Osteocyte (in vitro differentiated cells): Measurements from ENCODE around the gene SFXN1. TPM values are rescaled to one million over a fixed set of nuclear protein-coding genes. Genes with fewer than 3 reads are reported as not detected.

ENCODE experiments used
- DNase-seq: peaks from one replicate; pipeline ENCODE4 v3.0.0; 2021; ENCODE audit warnings: mixed read lengths; ENCODE audit not compliant: unreplicated experiment; ENCODE audit errors: extremely low spot score
- H3K27ac Mint-ChIP-seq: one replicate; pipeline ENCODE4 v1.8.0; 2021; ENCODE audit warnings: mild to moderate bottlenecking, mixed read lengths; ENCODE audit not compliant: unreplicated experiment
- H3K27me3 Mint-ChIP-seq: one replicate; pipeline ENCODE4 v1.8.0; 2021; ENCODE audit warnings: mixed read lengths; ENCODE audit not compliant: unreplicated experiment
- H3K36me3 Mint-ChIP-seq: one replicate; pipeline ENCODE4 v1.8.0; 2021; ENCODE audit warnings: mixed read lengths; ENCODE audit not compliant: unreplicated experiment
- H3K4me1 Mint-ChIP-seq: one replicate; pipeline ENCODE4 v1.8.0; 2021; ENCODE audit warnings: mixed read lengths; ENCODE audit not compliant: unreplicated experiment
- H3K4me3 Mint-ChIP-seq: one replicate; pipeline ENCODE4 v1.8.0; 2021; ENCODE audit warnings: mild to moderate bottlenecking, moderate library complexity, mixed read lengths; ENCODE audit not compliant: unreplicated experiment
- H3K9me3 Mint-ChIP-seq: one replicate; pipeline ENCODE4 v1.8.0; 2021; ENCODE audit warnings: mixed read lengths; ENCODE audit not compliant: unreplicated experiment
- total RNA-seq: library from RNA; stranded (reverse); gene quantifications from 2 replicates; pipeline ENCODE4 v1.2.1, GENCODE V29; 2021
- TF ChIP-seq, protein P1 (sequence below): fragments of 200-600 bp; sonication (generic); IDR thresholded peaks from 2 replicates; pipeline ENCODE4 v1.5.0; 2021; ENCODE audit warnings: antibody characterized with exemption, mild to moderate bottlenecking, moderate library complexity

The SFXN1 gene
- total RNA-seq, 1 donor from 2014 or later = 44.6 TPM

DNA sequence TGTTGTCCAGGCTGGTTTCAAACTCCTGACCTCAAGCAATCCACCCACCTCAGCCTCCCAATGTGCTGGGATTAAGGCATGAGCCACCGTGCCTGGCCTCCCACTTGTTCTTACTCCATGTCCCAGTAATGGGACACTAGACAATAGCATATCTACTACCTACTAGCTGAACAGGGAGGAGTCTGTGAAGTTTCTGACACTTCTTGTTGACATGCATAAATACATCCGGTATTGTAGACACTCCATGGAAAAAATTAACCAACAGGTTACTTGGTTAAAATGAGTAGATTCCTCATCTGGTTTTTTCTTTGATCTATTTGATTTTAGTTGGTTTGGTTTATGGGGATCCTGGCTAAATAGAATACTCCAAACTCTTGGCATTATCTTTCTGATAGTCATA lies 88.3 kb downstream of the SFXN1 start:
- Mint-ChIP-seq H3K4me1 (peaks cover 2% of the 10 kb centered on the region), H3K9me3 (no peaks in the 10 kb centered on the region), H3K36me3 (no peaks in the 10 kb centered on the region), H3K27me3 (peaks cover 16% of the 10 kb centered on the region), H3K4me3 (no peak overlapping the region), H3K27ac (no peak overlapping the region)
- TF ChIP-seq, protein P1, sequence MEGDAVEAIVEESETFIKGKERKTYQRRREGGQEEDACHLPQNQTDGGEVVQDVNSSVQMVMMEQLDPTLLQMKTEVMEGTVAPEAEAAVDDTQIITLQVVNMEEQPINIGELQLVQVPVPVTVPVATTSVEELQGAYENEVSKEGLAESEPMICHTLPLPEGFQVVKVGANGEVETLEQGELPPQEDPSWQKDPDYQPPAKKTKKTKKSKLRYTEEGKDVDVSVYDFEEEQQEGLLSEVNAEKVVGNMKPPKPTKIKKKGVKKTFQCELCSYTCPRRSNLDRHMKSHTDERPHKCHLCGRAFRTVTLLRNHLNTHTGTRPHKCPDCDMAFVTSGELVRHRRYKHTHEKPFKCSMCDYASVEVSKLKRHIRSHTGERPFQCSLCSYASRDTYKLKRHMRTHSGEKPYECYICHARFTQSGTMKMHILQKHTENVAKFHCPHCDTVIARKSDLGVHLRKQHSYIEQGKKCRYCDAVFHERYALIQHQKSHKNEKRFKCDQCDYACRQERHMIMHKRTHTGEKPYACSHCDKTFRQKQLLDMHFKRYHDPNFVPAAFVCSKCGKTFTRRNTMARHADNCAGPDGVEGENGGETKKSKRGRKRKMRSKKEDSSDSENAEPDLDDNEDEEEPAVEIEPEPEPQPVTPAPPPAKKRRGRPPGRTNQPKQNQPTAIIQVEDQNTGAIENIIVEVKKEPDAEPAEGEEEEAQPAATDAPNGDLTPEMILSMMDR = no peak
- no peak for DNase-seq

DNA sequence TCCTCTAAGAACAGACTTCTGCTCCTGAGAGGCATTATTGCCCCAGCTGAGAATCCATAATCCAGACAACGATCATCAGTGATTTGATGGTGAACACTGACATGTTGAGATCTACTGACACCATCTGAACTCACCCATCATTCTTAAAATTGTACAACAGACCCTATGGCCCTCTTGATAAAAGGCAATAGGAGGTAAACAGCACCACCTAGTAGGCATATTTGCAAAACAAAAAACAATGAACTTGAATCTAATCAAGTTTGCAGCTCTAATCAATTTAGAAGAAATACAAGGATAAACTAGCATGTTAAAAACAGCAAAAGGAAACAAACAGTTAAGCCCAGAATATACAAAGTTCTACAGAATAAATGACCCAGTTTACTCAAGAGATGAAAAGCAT lies 89.6 kb downstream of the SFXN1 start:
- TF ChIP-seq, protein P1 = no peak
- Mint-ChIP-seq H3K27me3 (peaks cover 13% of the 10 kb centered on the region), H3K27ac (no peak overlapping the region), H3K9me3 (no peaks in the 10 kb centered on the region), H3K36me3 (no peaks in the 10 kb centered on the region), H3K4me1 (peaks cover 2% of the 10 kb centered on the region), H3K4me3 (no peak overlapping the region)
- no peak for DNase-seq

DNA sequence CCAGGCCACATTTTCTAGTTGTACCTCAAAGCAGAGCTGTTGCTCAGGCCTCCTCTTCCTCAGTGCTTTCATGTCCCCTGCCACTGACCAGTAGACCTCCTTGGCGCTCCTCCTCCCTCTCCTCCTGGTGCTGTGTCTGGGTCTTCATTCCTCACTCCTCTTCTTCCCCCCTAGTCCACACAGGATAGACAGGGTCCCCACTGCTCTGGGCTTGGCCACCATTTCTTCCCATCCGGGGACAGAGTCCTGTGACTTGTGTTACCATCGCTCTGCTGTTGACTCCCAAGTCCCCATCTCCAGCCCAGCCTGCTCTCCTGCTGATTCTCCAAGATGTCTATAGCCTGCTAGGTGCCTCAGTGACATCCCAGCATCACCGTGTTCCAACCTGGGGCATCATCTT lies 91.3 kb downstream of the SFXN1 start:
- Mint-ChIP-seq H3K9me3 (peaks cover 11% of the 10 kb centered on the region), H3K4me1 (peaks cover 2% of the 10 kb centered on the region), H3K36me3 (no peaks in the 10 kb centered on the region), H3K27me3 (peaks cover 13% of the 10 kb centered on the region), H3K27ac (no peak overlapping the region), H3K4me3 (no peak overlapping the region)
- TF ChIP-seq, protein P1 = no peak
- DNase-seq = no peak

DNA sequence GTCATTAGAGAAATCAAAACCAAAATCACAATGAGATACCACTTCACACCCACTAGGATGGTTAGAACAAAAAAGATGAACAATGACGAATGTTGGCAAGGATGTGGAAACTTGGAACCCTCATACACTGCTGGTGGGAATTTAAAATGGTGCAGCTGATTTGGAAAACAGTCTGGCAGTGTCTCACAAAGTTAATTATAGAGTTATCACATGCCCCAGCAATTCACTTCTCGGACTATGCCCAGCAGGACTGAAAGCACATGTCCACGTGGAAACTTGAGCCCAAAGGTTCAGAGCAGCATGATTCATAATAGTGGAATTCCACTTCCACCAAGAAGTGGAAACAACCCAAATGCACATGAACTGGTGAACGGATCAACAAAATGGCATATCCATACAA lies 94.5 kb downstream of the SFXN1 start:
- no peak for DNase-seq
- TF ChIP-seq, protein P1 = no peak
- Mint-ChIP-seq H3K4me1 (peaks cover 2% of the 10 kb centered on the region), H3K27me3 (peaks cover 4% of the 10 kb centered on the region), H3K27ac (no peak overlapping the region), H3K4me3 (no peak overlapping the region), H3K9me3 (peaks cover 11% of the 10 kb centered on the region), H3K36me3 (no peaks in the 10 kb centered on the region)

DNA sequence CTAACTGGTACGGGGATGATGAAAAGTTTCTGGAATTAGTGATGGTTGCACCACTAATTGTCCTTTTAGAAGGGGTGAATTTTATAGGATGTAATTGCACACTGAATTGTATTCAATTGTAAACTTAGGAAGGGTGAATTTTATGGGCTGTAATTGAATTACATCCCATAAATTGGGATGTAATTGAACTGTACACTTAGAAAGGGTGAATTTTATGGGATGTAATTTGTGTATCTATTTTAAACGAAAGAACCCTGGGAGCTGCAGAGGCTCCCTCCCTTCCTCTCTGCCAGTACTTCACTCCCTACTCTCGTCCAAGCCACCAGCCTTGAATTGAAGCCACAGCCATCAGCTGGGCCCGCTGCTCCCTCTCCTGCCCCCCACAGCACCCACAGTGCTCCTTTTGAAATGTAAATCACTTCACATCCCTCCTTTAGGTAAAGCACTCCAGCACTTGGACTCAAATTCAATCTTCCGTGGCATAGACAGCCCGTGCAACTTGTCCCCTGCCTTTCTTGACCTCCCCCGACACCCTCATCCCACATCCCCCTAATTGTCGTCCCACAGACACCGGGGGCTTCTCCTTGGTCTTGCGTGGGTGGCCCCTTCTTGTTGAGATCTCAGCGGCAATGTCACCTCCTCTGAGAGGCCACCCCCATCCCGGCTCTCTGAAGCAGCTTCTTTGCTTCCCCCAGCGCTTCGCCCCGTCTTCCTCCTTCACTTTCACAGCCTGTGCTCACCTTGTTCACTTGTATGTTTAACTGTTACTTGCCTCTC lies 95.3 kb downstream of the SFXN1 start:
- no peak overlapping the region for H3K27ac Mint-ChIP-seq
- TF ChIP-seq, protein P1 = no peak
- peaks cover 11% of the 10 kb centered on the region for H3K9me3 Mint-ChIP-seq
- peaks cover 2% of the 10 kb centered on the region for H3K4me1 Mint-ChIP-seq
- H3K4me3 Mint-ChIP-seq = no peak overlapping the region
- H3K27me3 Mint-ChIP-seq = peaks cover 2% of the 10 kb centered on the region
- DNase-seq = no peak
- H3K36me3 Mint-ChIP-seq = no peaks in the 10 kb centered on the region
